PC-9 (cell line): ENCODE measurements around the gene SGCE. TPM values are rescaled to one million over a fixed set of nuclear protein-coding genes. Genes with fewer than 3 reads are reported as not detected.

Experiments
- BruUV-seq: library from RNA; stranded (reverse); fragments of 400-500 nt; replicated peaks from 2 replicates; lab custom pipeline; 2021; lab: Mats Ljungman, UMichigan
- CTCF ChIA-PET: fragments of 300-600 bp; sonication (Branson Sonifier 250); formaldehyde crosslinking; loops from one replicate; lab custom pipeline; 2022; ENCODE audit warnings: antibody characterized with exemption; lab: Charles Lee
- POLR2A ChIA-PET: fragments of 300-600 bp; sonication (Branson Sonifier 250); formaldehyde crosslinking; loops from one replicate; lab custom pipeline; 2022; ENCODE audit warnings: antibody characterized with exemption; ENCODE audit not compliant: unreplicated experiment; lab: Charles Lee
- DNase-seq, 2 experiments: peaks; one replicate each; pipeline versions ENCODE4 v3.0.0 to v3.0.0-alpha.2; 2015 to 2022; ENCODE audit warnings: mixed read lengths in 1 of 2
- H2AFZ ChIP-seq: fragments of 200-600 bp; sonication (generic); 2 replicates; pipeline ENCODE4 v1.8.1; 2017; ENCODE audit warnings: antibody characterized with exemption
- H3F3A ChIP-seq: fragments of 200-600 bp; sonication (generic); 2 replicates; pipeline ENCODE4 v1.8.1; 2017; ENCODE audit warnings: antibody characterized with exemption, mild to moderate bottlenecking, low read depth; ENCODE audit not compliant: insufficient read depth
- H3K27ac ChIP-seq: fragments of 200-600 bp; sonication (generic); 2 replicates; pipeline ENCODE4 v1.6.1; 2016; ENCODE audit warnings: mixed run types
- H3K27me3 ChIP-seq: fragments of 200-600 bp; sonication (generic); 2 replicates; pipeline ENCODE4 v1.6.1; 2016; ENCODE audit warnings: low read depth, mixed run types; ENCODE audit not compliant: insufficient read depth
- H3K36me3 ChIP-seq: fragments of 200-600 bp; sonication (generic); 2 replicates; pipeline ENCODE4 v1.6.1; 2016; ENCODE audit warnings: low read depth, mixed run types
- H3K4me1 ChIP-seq: fragments of 200-600 bp; sonication (generic); replicated peaks from 2 replicates; pipeline ENCODE4 v1.6.1; 2016; ENCODE audit warnings: mixed run types; ENCODE audit not compliant: insufficient read depth
- H3K4me2 ChIP-seq: fragments of 200-600 bp; sonication (generic); 2 replicates; pipeline ENCODE4 v1.6.1; 2017; ENCODE audit warnings: mixed run types
- H3K4me3 ChIP-seq: fragments of 200-600 bp; sonication (generic); 2 replicates; pipeline ENCODE4 v1.6.1; 2016; ENCODE audit warnings: mixed run types
- H3K79me2 ChIP-seq: fragments of 200-600 bp; sonication (generic); 2 replicates; pipeline ENCODE4 v1.6.1; 2017; ENCODE audit warnings: low read depth, mixed run types
- H3K9me2 ChIP-seq: fragments of 200-600 bp; sonication (generic); 2 replicates; pipeline ENCODE4 v1.8.1; 2017; ENCODE audit warnings: mild to moderate bottlenecking; ENCODE audit not compliant: insufficient read depth
- H3K9me3 ChIP-seq: fragments of 200-600 bp; sonication (generic); 2 replicates; pipeline ENCODE4 v1.8.1; 2016; ENCODE audit warnings: low read depth; ENCODE audit not compliant: insufficient read depth
- H4K20me1 ChIP-seq: fragments of 200-600 bp; sonication (generic); 2 replicates; pipeline ENCODE4 v1.8.1; 2017; ENCODE audit not compliant: insufficient read depth
- CTCF ChIP-seq: fragments of 200-600 bp; sonication (generic); conservative IDR thresholded peaks from 2 replicates; pipeline ENCODE4 v1.6.1; 2017; ENCODE audit warnings: mixed run types, antibody characterized with exemption, mild to moderate bottlenecking, moderate library complexity
- EZH2 ChIP-seq: fragments of 200-600 bp; sonication (generic); IDR thresholded peaks from 2 replicates; pipeline ENCODE4 v1.8.0; 2017; ENCODE audit warnings: antibody characterized with exemption, low read depth
- intact Hi-C: fragments of 100-400 bp; cut with micrococcal nuclease; formaldehyde crosslinking; loops from one replicate; pipeline ENCODE4 v1.10.0; 2022; ENCODE audit not compliant: unreplicated experiment
- total RNA-seq: library from RNA; stranded (reverse); gene quantifications from 2 replicates; pipeline ENCODE4 v1.2.3, GENCODE V29; 2021

SGCE gene
- total RNA-seq, 1 experiment from 2014 or later: 37.7 TPM

- Histone ChIP-seq H3F3A (peaks cover 9% of the 10 kb centered on the region; the same call in 1 of the 2 replicates), H3K27me3 (no peaks in the 10 kb centered on the region), H3K79me2 (no peaks in the 10 kb centered on the region), H3K9me3 (no peaks in the 10 kb centered on the region), H3K4me3 (no peak overlapping the region), H3K9me2 (no peaks in the 10 kb centered on the region), H3K36me3 (no peaks in the 10 kb centered on the region), H3K4me2 (no peak overlapping the region), H4K20me1 (no peaks in the 10 kb centered on the region; the same call in 1 of the 2 replicates), H2AFZ (no peak overlapping the region), H3K4me1 (peaks cover 18% of the 10 kb centered on the region), H3K27ac (no peak overlapping the region)
- CTCF ChIA-PET: interaction anchor here (0.7 to 1.1 kb wide), 2 partner anchors 12 to 34 kb away, joined by 3 to 4 read pairs; partner anchors contain the start of gene SGCE
- no TSS peak for BruUV-seq
- POLR2A ChIA-PET: interaction anchor here (0.6 to 0.7 kb wide), 3 partner anchors 10 to 462 kb away, joined by 6 to 12 read pairs (median 6); no protein-coding TSS in a partner anchor
- intact Hi-C loops: no loop called here
- DNase-seq: no peak
- TF ChIP-seq EZH2: no peak
- TF ChIP-seq CTCF: no peak
These were observed 34.8 kb downstream of the SGCE start for GRCh38 chr7:94621120-94621519.

- TF ChIP-seq CTCF: no peak
- TF ChIP-seq EZH2: no peak
- H3K36me3 ChIP-seq: no peaks in the 10 kb centered on the region
- no peak overlapping the region for H3K4me3 ChIP-seq
- no peaks in the 10 kb centered on the region for H3K27me3 ChIP-seq
- no peak overlapping the region for H3K4me2 ChIP-seq
- H3K79me2 ChIP-seq: no peaks in the 10 kb centered on the region
- H3K27ac ChIP-seq: no peak overlapping the region
- no peak overlapping the region for H2AFZ ChIP-seq
- peaks cover 9% of the 10 kb centered on the region; the same call in 1 of the 2 replicates for H3F3A ChIP-seq
- no TSS peak for BruUV-seq
- no peaks in the 10 kb centered on the region for H3K9me2 ChIP-seq
- peaks cover 18% of the 10 kb centered on the region for H3K4me1 ChIP-seq
- no peaks in the 10 kb centered on the region for H3K9me3 ChIP-seq
- DNase-seq: peak; percentile 83 to 89
- intact Hi-C loops: no loop called here
- no peaks in the 10 kb centered on the region; the same call in 1 of the 2 replicates for H4K20me1 ChIP-seq
- ChIA-PET CTCF (interaction anchor here (0.7 to 1.1 kb wide), 2 partner anchors 12 to 35 kb away, joined by 3 to 4 read pairs; partner anchors contain the start of gene SGCE), POLR2A (interaction anchor here (0.6 to 0.7 kb wide), 3 partner anchors 10 to 462 kb away, joined by 6 to 12 read pairs (median 6); no protein-coding TSS in a partner anchor)
These were observed 35.2 kb downstream of the SGCE start for GRCh38 chr7:94620703-94621118.

GRCh38 chr7:94618126-94618525 is 37.8 kb downstream of the SGCE start:
- Histone ChIP-seq H3K4me3 (no peak overlapping the region), H3K79me2 (no peaks in the 10 kb centered on the region), H3F3A (peaks cover 9% of the 10 kb centered on the region; the same call in 1 of the 2 replicates), H3K9me3 (no peaks in the 10 kb centered on the region), H3K9me2 (no peaks in the 10 kb centered on the region), H2AFZ (no peak overlapping the region), H3K27me3 (no peaks in the 10 kb centered on the region), H3K4me2 (no peak overlapping the region), H3K4me1 (peaks cover 18% of the 10 kb centered on the region), H3K36me3 (no peaks in the 10 kb centered on the region), H3K27ac (no peak overlapping the region), H4K20me1 (no peaks in the 10 kb centered on the region)
- no peak for DNase-seq
- BruUV-seq: no TSS peak
- no peak for TF ChIP-seq EZH2
- no peak for TF ChIP-seq CTCF
- intact Hi-C loops: no loop called here
- CTCF ChIA-PET: no interaction called here
- POLR2A ChIA-PET: interaction anchor here (0.6 kb wide), 1 partner anchor 169 kb away, joined by 32 read pairs; no protein-coding TSS in a partner anchor
